SW 1271 (cell line): ENCODE measurements around the gene DYSF.

Experiments used
- DNase-seq, 2 experiments: peaks; one replicate each; lab custom pipeline; 2025; lab: John Stamatoyannopoulos, UW

DYSF gene

DNA sequence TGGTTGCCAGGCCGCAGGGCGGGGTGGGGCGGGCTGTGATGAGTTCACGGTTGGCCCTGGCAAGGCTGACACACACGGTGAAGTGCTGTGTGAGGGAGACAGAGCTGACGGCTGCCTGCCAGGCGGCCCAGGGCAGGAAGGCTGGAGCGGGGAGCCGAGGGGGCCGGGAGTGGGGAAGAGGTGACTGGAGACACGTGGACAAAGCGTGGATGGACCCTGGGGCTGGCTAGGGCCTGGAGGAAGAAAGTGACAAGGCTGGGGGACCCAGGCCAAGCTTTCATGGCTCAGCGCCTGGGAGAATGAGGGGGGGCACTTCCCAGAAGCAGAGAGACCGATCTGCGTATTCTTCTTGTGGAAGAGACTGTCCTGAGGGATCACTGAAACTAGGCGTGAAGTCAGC is 123.2 kb downstream of the DYSF start:
- DNase-seq = no peak

DNA sequence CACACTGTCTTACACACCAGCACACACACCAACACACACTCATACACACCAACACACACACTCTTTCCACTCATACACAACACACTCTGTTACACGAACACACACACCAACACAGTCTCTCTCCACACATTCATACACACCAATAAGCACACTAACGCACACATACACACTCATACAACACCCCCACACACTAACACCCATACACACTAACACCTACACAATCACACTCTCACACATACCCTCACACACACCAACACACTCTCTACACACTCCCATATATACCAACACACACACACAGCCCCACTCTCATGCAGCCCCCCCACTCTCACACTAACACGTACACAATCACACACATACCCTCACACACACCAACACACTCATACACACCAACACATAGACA is 123.8 kb downstream of the DYSF start:
- DNase-seq = no peak

GRCh38 chr2:71578767-71579342 is 125.5 kb downstream of the DYSF start:
- DNase-seq = no peak

DNA sequence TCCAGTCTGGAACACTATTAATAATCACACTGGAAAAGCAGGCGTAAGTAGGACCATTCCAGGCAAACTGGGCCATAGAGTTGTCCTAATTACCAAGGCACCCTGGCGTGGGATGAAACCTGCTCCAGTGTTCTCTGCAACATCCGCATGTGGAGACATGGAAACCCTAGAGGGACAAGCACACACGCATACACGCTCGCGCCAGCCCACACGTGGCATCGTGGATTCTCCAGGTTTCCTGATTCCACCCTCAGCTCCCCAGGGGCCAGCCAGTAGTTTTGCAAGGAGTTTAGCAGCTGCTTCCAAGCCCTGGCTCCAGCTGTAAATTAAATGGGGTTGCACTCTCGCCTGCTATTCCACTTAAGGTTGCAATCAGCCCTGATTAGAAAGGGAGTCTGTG is 127.7 kb downstream of the DYSF start:
- no peak for DNase-seq

DNA sequence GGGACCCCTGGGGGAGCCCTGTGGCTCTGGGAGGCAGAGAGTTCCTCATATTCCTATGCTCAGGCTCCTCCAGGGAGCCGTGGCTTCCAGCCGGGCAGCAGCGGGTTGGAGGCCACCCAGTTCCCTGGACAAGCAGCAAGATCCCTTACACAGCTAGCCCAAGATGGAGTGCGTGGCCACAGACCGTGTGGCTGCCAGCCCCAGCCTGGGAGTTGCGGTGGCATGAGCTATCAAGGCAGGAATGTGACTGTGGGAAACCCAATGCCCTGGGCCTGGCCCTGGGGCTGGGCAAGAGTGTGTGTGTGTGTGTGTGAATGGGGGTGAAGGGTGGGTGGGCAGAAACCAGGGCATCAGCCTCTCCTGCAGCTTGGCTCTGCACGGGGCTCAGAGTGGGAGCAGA is 130.5 kb downstream of the DYSF start:
- DNase-seq = no peak

GRCh38 chr2:71586471-71586870 is 133.1 kb downstream of the DYSF start:
- DNase-seq = no peak

DNA sequence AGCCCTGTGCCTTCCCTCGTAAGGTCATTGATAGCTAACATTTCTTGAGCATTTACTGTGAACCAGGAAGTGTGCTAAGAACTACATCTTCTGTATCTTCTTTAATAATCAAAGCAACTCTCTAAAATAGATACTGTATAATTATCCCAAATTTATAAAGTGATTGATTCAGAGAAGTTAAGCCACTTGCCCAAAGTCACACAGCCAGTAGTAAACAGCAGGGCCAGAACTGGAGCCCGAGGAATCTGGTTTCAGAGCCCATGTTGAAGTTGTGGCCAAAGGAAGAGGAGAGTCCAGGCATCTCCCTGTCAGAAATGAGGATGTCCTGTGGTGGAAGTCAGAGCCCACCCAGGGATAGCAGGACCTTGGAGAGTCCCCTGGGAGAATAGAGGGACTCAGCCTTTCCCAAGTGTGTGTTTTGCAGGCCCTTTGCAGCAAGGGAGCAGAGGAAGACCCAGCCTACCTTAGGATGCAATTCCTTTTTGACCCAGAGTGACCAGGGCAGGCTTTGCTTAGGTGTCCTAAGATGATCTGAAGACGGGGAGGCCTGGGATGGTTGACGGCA is 134.2 kb downstream of the DYSF start:
- no peak for DNase-seq

DNA sequence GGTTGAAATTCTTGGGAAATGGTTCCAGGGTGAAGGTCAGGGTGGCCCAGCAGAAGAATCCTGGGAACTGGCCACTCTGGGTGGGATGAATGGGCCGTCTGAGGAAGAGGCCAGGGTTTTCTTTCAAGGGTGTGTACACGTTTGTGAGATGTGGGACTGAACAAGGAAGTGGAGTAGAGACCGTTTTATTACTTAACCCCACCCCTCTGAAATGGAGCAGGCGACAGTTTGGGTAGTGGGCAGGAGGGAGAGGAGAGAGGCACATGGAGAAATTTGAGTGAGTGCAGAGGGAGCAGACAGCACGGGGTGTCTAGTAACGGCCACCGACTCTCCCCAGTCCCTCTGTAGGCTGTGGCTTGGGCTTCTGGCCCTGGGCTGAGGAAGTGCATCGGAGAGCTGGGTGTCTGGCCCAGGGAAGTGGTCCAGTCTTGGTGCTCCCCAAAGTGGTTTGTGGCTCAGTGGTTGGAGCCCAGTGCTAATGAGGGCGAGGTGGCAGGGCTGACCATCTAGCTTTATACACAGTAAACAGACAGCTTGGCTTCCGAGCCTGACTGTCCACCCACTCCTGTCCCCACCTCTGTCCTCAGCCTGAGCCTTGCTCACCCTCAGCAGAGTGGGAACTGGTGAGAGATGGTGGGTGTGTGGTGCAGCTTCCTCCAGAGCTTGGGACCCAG is 135.3 kb downstream of the DYSF start:
- DNase-seq = no peak

GRCh38 chr2:71589763-71590162 is 136.4 kb downstream of the DYSF start:
- no peak for DNase-seq

DNA sequence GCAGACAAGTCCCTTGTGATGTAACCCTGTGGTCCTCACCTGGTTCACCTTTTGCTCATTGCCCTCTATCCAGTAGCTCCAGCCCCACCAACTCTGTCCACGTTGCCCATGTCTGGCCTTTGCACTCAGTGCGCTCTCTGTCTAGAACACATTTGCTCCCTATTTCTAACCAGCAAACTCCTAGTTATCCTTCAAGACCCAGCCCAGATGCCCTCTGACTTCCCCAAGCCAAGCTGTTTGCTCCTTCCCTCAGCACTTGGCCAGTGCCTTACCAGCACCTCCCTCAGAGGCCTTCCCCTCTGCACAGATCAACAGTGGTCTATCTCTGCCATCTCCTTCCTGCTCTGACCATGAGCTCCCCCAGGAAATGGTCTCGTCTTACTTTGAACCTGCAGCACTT is 137.7 kb downstream of the DYSF start:
- DNase-seq = no peak

DNA sequence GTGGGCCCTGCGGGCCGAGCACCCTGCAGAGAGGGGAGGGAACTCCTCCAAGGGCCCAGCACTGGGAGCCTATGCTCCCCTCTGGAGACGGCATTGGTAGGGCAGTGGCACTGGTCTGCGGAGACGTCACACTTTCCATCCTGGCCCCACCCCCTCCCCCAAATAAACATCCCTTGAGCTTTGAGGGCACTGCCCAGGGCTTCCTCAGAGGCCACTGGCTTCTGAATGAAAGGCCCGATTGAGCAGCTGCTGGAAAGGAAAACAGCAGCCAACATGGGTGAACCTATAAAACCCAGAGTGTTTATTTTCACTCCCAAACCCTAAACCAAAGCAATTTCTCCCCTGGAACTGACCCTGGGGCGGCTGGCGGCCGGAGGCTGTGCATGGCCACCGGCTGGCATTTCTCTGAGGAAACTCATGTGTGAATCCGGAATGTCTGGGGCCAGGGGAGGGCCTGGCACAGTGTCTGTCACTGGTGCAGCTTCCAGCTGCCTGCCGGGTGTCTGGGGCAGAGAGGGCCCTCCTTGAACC is 138.9 kb downstream of the DYSF start:
- DNase-seq = no peak

DNA sequence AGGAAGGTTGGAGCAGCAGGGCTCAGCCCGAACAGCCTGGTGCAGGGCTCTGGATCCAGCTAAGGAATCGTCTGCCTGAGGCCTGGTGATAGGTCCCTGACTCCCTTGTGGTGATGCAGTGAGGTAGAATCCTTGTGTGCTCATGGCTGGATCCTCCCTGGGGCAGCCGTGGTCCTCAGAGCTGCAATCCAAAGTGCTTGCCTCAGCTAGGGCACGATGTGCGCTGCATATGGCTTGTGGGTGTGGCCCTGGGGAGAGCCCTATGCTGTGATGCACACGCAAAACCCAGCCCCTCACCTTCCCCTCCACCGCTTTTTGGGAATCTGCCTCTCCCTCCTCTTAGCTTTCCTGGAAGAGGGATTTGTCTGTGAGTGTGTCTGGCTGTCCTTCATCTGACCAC is 142.2 kb downstream of the DYSF start:
- DNase-seq = no peak

GRCh38 chr2:71596011-71596410 is 142.7 kb downstream of the DYSF start:
- no peak for DNase-seq

GRCh38 chr2:71597756-71598155 is 144.4 kb downstream of the DYSF start:
- DNase-seq = no peak

GRCh38 chr2:71598526-71598925 is 145.2 kb downstream of the DYSF start:
- no peak for DNase-seq

- no peak for DNase-seq
Measured at GRCh38 chr2:71599038-71599437, 145.7 kb downstream of the DYSF start.

GRCh38 chr2:71599646-71600236 is 146.4 kb downstream of the DYSF start:
- no peak for DNase-seq

- DNase-seq = no peak
Measured at GRCh38 chr2:71600555-71600954, 147.2 kb downstream of the DYSF start.

DNA sequence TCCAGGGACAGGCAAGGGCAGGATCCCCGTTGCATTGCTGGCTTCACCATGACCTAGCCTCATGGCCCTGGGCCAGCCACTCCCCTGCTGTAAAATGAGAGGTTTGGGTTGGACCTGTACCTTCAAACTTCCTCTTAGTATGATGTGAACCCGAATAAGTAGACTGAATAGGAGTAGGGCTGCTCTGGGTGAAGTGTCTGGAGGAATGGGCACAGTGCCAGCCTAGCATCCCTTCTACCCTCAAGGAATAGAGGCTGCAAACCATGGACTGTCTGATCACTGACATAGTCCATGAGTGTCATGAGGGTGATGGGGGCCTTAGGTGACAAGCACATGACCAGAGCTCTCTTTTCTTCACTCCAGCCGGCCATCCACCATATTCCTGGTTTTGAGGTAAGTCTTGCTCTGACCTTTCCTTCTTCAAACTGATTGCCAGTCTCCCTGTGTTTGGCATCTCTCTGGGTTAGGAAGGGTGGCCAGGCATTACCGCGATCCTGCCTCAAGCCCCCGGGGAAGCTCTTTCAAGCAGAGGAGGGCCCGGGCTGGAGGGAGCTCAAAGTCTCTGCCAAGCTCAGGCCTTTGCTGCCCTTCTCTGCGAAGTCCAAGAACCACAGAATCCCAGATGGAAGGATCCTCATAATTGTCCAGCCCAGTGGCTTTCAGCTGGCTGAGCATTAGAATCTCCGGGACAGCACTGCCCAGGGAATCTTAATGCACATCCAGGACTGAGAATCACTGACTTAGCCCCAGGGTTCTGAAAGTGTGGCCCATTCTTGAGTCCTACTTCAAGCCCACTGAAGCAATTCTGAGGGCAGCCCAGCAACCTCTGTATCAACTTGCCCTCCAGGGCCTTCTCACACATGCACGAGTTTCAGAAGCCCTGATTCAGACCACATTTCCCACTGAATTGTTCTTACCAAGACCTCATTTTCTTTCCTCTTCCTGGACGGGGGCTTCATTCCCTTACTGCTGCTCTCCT is 148.1 kb downstream of the DYSF start:
- no peak for DNase-seq

- no peak for DNase-seq
Measured at GRCh38 chr2:71602115-71602495, 148.7 kb downstream of the DYSF start.

DNA sequence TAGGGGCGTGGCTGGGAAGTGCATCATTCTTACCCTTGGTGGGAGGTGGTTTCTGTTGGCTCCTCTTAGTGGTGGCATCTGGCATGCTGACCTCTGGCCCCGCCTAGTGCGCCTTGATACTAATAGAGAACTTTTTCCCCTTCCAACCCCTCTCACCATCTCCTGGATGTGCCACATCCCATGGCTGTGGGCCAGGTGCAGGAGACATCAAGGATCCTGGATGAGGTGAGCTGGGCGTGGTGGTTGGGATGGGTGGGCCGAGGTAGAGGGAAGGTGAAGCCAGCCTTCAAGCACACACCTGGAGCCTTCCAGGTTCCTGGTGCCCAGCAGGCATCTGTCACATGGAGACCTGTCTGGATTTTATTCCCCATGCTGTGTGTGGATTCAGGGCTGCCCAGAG is 149.2 kb downstream of the DYSF start:
- no peak for DNase-seq

GRCh38 chr2:71603311-71603811 is 150.0 kb downstream of the DYSF start:
- DNase-seq = no peak
